ENCODE data around the gene RHOBTB3.

GRCh38 chr5:95727764-95728191, 3.4 kb upstream of the RHOBTB3 start:
- TF ChIP-seq POLR2A (IDR thresholded peaks at IDR 0.05) (no peak), CTCF (IDR thresholded peaks at IDR 0.05) (no peak)
